ENCODE measurements around the gene SLC29A3. TPM values are rescaled to one million over a fixed set of nuclear protein-coding genes. Genes with fewer than 3 reads are reported as not detected.
A peak's percentile ranks its signal among the peaks of the same experiment; 100 is the strongest.
"Not testable (repeated sequence)": the region's sequence is repeated elsewhere in the genome, so short reads cannot be mapped to it uniquely, and the experiment has no call there.

Gene SLC29A3
- total RNA-seq: 2.0 TPM
- long read RNA-seq, partial matches to known transcripts: 1 of 3 reads
- long read RNA-seq, other reads (novel, unspliced or antisense): 0 of 3 reads

- DNase-seq (peak; percentile 90), ATAC-seq (peak; percentile 95)
- intact Hi-C loops (cut with micrococcal nuclease): no loop called here
Observed at GRCh38 chr10:71319042-71319799, at the start of gene SLC29A3. Gene SLC29A3, plus strand, starts transcription at chr10:71319259. Its CDS starts 51 bp downstream, at chr10:71319310.

- peak; percentile 67 for DNase-seq
- intact Hi-C loops (cut with micrococcal nuclease): loop anchor here (5.0 kb wide), 1 partner anchor 57 kb away; the partner anchor contains the start of gene UNC5B
- peak; percentile 69 for ATAC-seq
Observed at GRCh38 chr10:71269301-71270288, 49.5 kb upstream of the SLC29A3 start.

- intact Hi-C loops (cut with micrococcal nuclease): loop anchor here (5.0 kb wide), 1 partner anchor 58 kb away; the partner anchor contains the start of gene UNC5B
- ATAC-seq (peak; percentile 16), DNase-seq (no peak)
Observed at GRCh38 chr10:71270301-71271220, 48.5 kb upstream of the SLC29A3 start.

GRCh38 chr10:71271662-71272055 lies 47.4 kb upstream of the SLC29A3 start:
- DNase-seq: no peak
- ATAC-seq: no peak
- intact Hi-C loops (cut with micrococcal nuclease): loop anchor here (5.0 kb wide), 1 partner anchor 59 kb away; the partner anchor contains the start of gene UNC5B

- intact Hi-C loops (cut with micrococcal nuclease): loop anchor here (5.0 kb wide), 1 partner anchor 60 kb away; the partner anchor contains the start of gene UNC5B
- ATAC-seq: no peak
- DNase-seq: no peak
Observed at GRCh38 chr10:71272056-71272771, 46.8 kb upstream of the SLC29A3 start.

GRCh38 chr10:71272974-71273373 lies 46.1 kb upstream of the SLC29A3 start:
- intact Hi-C loops (cut with micrococcal nuclease): loop anchor here (5.0 kb wide), 1 partner anchor 61 kb away; the partner anchor contains the start of gene UNC5B
- not testable (repeated sequence) for DNase-seq, ATAC-seq

- DNase-seq: no peak
- intact Hi-C loops (cut with micrococcal nuclease): loop anchor here (5.0 kb wide), 1 partner anchor 61 kb away; the partner anchor contains the start of gene UNC5B
- ATAC-seq: no peak
Observed at GRCh38 chr10:71273506-71273905, 45.6 kb upstream of the SLC29A3 start.

- intact Hi-C loops (cut with micrococcal nuclease): loop anchor here (5.0 kb wide), 2 partner anchors 33 to 63 kb away; partner anchors contain the start of gene UNC5B
- no peak for DNase-seq
- no peak for ATAC-seq
Observed at GRCh38 chr10:71274901-71275796, 43.9 kb upstream of the SLC29A3 start.

GRCh38 chr10:71276873-71277272 lies 42.2 kb upstream of the SLC29A3 start:
- intact Hi-C loops (cut with micrococcal nuclease): loop anchor here (5.0 kb wide), 1 partner anchor 35 kb away; no protein-coding TSS in a partner anchor
- ATAC-seq (no peak), DNase-seq (no peak)

- intact Hi-C loops (cut with micrococcal nuclease): loop anchor here (5.0 kb wide), 1 partner anchor 36 kb away; no protein-coding TSS in a partner anchor
- no peak for DNase-seq
- no peak for ATAC-seq
Observed at GRCh38 chr10:71277914-71278665, 41.0 kb upstream of the SLC29A3 start.

GRCh38 chr10:71278691-71279588 lies 40.1 kb upstream of the SLC29A3 start:
- ATAC-seq (no peak), DNase-seq (no peak)
- intact Hi-C loops (cut with micrococcal nuclease): loop anchor here (5.0 kb wide), 1 partner anchor 37 kb away; no protein-coding TSS in a partner anchor

GRCh38 chr10:71279590-71280170 lies 39.4 kb upstream of the SLC29A3 start:
- DNase-seq: no peak
- no peak for ATAC-seq
- intact Hi-C loops (cut with micrococcal nuclease): loop anchor here (5.0 to 10.0 kb wide), 2 partner anchors 37 to 355 kb away; no protein-coding TSS in a partner anchor

- ATAC-seq (no peak), DNase-seq (no peak)
- intact Hi-C loops (cut with micrococcal nuclease): loop anchor here (10.0 kb wide), 1 partner anchor 355 kb away; no protein-coding TSS in a partner anchor
Observed at GRCh38 chr10:71280216-71280615, 38.8 kb upstream of the SLC29A3 start.

- intact Hi-C loops (cut with micrococcal nuclease): loop anchor here (10.0 kb wide), 1 partner anchor 356 kb away; no protein-coding TSS in a partner anchor
- no peak for DNase-seq
- ATAC-seq: no peak
Observed at GRCh38 chr10:71280825-71281224, 38.2 kb upstream of the SLC29A3 start.

All from left ventricle myocardium superior (tissue), 1 donor.